Measurements from ENCODE around the gene FRMD4A.
"Not testable (repeated sequence)": the region's sequence is repeated elsewhere in the genome, so short reads cannot be mapped to it uniquely, and the experiment has no call there.

FRMD4A gene

DNA sequence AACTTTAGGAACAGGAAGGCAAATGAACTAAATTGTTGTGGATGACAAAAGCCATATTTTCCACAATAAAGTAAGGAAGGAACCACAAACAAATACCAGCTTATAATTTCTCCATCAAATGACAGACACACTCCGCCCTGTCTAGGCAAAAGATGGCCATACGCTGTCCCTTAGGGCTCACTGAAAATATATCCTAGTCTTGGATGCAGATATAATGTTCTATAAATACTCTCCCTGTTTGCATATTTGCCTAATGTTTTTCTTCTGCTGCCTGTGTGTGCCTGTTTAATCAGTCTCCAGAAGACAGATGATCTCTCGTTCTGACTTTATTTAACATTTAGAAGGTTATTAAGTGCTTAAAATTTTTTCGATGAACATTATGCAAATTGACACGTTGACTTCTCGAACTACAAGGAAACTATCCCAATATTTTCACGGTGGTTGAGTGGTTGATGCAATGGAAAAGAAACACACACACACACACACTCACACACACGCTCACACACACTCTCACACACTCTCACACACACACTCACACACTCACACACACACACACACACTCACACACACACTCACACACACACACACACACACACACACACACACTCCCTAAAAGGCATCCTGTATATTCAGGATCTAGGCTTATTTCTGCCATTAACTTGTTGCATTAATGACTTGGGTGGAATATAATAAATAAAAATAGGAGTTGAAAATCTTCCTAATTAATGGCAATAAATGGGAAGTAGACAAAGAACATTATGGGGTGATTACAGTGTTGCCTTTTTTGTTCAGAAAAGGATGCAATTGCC, 446.9 kb downstream of the FRMD4A start:
- no peak for DNase-seq (ENCODE audit: low read depth in 2 of 2)

GRCh38 chr10:13882119-13882711, 448.5 kb downstream of the FRMD4A start:
- no peak for DNase-seq (ENCODE audit: low read depth in 2 of 2)

GRCh38 chr10:13880760-13881159, 450.0 kb downstream of the FRMD4A start:
- no peak for DNase-seq (ENCODE audit: low read depth in 2 of 2)

DNA sequence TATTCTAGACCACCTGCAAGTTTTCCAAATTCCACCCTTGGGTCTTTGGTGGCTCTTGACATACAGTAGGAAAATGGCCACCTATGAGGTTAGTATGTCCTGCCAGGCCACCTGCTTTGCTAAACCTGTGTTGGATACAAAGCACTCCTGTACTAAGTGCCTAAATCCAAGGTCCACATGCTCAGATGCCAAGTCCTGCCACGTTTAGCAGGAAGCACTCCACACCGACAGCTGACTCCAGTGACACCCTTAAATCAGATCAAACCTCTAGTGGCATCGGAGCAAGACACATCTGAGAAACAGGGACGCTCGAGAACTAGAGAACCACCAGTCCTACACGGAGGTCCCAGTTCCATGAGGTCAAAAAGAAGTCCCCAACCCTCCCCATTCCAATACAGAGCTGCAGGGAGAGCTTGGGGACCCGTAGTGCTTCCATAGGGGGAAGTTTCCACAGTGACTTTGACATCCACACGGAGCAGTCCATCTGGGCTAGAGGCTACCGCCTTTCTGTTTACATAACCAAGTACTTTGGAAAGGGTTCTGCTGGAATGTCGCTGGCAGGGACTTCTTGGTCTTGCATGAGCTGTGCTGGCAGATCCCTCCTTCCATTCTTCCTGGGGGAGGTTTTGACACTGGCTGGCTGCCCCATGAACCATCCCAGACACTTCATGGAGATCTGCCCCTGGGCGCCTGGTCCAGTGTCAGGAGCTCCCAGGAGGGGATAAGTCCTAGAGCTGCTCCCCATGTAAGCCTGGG, 453.4 kb downstream of the FRMD4A start:
- DNase-seq (ENCODE audit: low read depth in 2 of 2) = no peak

- DNase-seq (ENCODE audit: low read depth in 2 of 2) = no peak
Measured at GRCh38 chr10:13873196-13873595, 457.5 kb downstream of the FRMD4A start.

DNA sequence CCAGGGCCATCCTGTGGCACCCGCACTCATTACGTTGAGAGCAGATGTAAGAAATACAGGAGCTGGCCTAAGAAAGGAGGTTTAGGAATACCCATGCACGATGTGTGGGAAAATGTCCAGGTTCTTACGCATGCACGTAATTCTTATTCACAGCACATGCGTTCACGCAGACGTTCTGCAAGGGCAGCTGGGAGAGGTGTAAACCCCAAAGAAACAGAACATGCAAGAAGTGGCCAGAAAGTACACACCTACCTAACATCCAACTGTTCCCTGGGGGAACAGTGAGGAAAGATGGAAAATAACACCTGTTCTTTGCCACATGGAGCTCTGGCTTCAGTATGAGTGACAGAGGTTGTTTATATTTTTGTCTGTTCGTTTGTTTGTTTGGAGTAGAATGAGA, 458.3 kb downstream of the FRMD4A start:
- no peak for DNase-seq (ENCODE audit: low read depth in 2 of 2)

DNA sequence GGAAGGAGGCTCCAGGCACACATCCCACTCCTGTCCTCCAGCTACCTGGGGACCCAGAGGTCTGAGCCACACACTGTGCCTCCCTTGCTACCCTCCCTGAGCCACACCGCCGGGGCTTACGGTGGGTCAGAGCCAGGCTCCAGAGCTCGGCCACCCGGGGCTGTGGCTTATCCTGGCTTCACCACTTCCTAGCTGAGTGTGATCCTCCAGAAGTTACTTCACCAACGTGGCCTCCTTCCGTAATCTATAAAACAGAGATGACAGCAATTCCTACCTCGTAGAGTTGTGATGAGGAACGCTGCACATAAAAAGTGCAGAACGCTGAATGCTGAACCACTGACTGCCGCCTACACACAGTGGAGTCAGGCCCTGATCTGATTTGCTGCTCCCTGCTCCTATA, 458.9 kb downstream of the FRMD4A start:
- DNase-seq (ENCODE audit: low read depth in 2 of 2) = no peak

DNA sequence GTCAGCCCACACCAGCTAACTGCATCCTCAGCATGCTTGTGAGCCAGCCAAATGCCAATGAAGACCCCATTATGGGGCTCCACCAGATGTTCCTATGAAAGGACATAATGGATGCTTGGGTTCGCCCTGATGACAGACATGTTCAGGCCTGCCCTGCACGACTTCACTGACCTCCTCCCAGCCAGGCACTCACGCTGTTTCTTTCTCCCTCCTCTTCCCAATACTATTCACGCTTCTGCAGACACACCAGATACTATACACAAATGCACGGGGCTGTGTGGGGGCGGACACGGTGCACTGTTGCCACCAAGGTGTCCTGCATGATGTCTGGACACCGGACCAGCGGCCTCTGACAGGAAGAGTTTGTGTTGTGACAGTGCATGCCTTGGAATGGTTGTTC, 459.7 kb downstream of the FRMD4A start:
- no peak for DNase-seq (ENCODE audit: low read depth in 2 of 2)

DNA sequence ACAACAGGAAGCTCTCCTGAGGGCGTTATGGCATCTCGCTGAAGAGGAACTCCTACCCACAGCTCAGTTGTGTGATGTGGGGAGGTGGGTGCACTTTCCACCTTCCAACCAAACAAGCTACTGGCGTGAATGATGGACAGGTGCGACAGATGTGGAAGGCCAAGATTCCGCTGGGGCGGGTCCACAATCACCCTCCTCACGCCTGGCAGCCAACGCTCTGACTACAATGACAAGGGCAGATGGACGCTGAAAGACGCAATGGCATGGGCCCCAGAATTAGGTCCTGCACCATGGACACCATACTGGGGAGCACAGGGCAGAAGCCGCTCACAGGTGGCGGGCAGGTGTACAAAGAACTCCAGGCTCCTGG, 461.4 kb downstream of the FRMD4A start:
- no peak for DNase-seq (ENCODE audit: low read depth in 2 of 2)

GRCh38 chr10:13868528-13869294, 462.0 kb downstream of the FRMD4A start:
- DNase-seq (ENCODE audit: low read depth in 2 of 2) = no peak

DNA sequence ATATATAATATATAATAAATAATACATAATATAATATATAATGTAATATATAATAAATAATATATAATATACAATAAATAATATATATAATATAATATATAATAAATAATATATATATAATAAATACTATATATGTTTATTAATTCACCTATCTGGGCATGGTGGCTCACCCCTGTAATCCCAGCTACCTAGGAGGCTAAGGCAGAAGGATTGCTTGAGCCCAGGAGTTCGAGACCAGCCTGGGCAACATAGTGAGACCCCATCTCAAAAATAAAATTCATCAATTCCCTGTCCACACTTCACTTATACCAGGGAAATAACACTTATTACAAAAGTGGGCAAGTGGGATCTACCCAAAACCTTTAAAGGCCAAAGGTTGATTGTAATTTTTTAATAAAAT, 462.9 kb downstream of the FRMD4A start:
- DNase-seq (ENCODE audit: low read depth in 2 of 2) = no peak

DNA sequence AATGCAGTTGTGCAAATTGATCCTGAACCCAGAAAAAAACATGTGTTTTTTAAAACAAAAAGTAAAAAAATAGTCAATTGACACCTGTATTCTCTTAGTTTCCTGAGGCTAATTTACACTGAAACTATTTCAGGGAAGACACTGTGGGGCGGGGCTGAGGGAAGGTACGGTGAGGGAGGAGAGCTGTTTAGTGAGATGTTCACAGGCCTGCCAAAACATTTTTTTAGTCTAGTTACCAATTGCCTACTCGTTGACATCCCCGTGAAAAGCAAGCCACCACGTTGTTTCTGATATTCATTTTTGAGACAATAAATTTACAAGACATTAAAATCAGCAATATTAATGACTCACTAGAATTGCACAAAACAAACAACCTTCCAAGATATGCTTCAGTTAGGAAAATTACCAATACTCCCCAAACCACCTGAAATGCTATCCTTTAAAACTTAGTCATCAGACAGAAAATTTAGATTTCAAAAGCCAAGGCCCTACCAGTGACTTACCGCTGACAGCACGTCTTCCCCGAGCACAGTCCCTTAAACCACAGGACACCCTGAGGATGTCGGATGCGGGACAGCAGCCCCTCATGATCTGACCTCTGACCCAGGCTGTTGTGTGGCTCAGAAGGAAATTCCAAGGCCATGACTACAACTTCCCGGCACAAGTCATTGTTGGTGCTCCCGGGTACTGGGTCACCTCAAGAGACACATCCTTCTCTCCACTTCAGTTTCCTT, 464.8 kb downstream of the FRMD4A start:
- no peak for DNase-seq (ENCODE audit: low read depth in 2 of 2)

GRCh38 chr10:13865220-13865619, 465.5 kb downstream of the FRMD4A start:
- not testable (repeated sequence) for DNase-seq (ENCODE audit: low read depth in 2 of 2)

GRCh38 chr10:13862546-13863233, 468.0 kb downstream of the FRMD4A start:
- no peak for DNase-seq (ENCODE audit: low read depth in 2 of 2)

GRCh38 chr10:13860886-13861285, 469.8 kb downstream of the FRMD4A start:
- DNase-seq (ENCODE audit: low read depth in 2 of 2) = no peak

GRCh38 chr10:13859979-13860654, 470.6 kb downstream of the FRMD4A start:
- no peak for DNase-seq (ENCODE audit: low read depth in 2 of 2)

GRCh38 chr10:13858709-13859108, 472.0 kb downstream of the FRMD4A start:
- no peak for DNase-seq (ENCODE audit: low read depth in 2 of 2)

DNA sequence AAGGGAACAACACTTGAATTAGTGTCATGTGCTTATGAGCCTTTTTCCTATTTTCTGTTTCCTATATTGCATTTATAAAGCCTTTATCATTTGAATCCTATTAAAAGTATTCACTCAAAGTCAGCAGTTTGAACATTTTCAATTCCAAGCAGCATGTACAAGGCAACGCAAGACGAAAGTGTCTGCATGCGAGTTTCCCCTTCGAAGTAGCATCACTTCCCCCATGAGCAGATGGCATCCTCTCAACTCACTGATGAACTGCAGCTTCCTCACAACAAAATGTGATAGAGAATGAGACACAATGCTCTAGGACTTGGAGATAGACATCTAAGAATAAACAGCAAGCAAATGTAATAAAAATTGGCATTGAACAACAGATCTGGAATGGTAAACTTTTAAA, 473.3 kb downstream of the FRMD4A start:
- no peak for DNase-seq (ENCODE audit: low read depth in 2 of 2)

- no peak for DNase-seq (ENCODE audit: low read depth in 2 of 2)
Measured at GRCh38 chr10:13853854-13854253, 476.9 kb downstream of the FRMD4A start.

DNA sequence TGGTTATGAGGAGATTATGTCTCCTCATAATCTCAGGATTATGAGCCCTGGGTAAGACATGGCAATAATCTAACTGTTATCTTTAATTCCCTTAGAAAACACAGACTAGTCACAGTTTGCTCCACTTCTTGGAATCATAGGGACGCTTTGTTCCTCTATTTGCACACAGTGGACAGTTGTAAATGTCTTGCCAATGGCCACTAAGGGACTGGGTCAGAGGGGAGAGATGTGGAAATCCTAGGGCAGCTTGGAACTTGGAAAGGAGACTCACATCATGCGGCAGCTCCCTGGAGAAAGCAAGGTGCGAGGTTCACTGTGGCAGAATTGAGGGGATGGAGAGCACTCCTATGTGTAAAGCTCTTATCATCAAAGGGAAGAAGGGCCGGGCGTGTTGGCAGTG, 477.9 kb downstream of the FRMD4A start:
- DNase-seq (ENCODE audit: low read depth in 2 of 2) = no peak

Data from stimulated activated CD8-positive, alpha-beta memory T cell treated with anti-CD3 and anti-CD28 coated beads, Interleukin-7, amount 100 ng/mL, for 1 hour (primary cell).